GM23338 (cell line): Measurements from ENCODE around the gene AOPEP. TPM values are rescaled to one million over a fixed set of nuclear protein-coding genes. Genes with fewer than 3 reads are reported as not detected.

ENCODE experiments used
- ATAC-seq: fragments of 200-7000 bp; cut with Tn5 transposase; 3 replicates; pipeline ENCODE4 v1.9.1; 2020
- DNase-seq: peaks from one replicate; pipeline ENCODE4 v3.0.0-alpha.2; 2015; ENCODE audit warnings: low spot score
- H2AFZ ChIP-seq: fragments of 200-600 bp; sonication (generic); 2 replicates; pipeline ENCODE4 v1.8.0; 2016; ENCODE audit warnings: antibody characterized with exemption, mild to moderate bottlenecking, moderate library complexity
- H3F3A ChIP-seq: fragments of 200-600 bp; sonication (generic); replicated peaks from 2 replicates; pipeline ENCODE4 v1.8.0; 2017; ENCODE audit warnings: antibody characterized with exemption, mixed run types, low read depth
- H3K27ac ChIP-seq: fragments of 200-600 bp; sonication (generic); 2 replicates; pipeline ENCODE4 v1.6.1; 2016; ENCODE audit warnings: low read depth
- H3K27me3 ChIP-seq: fragments of 200-600 bp; sonication (generic); 2 replicates; pipeline ENCODE4 v1.8.0; 2016; ENCODE audit warnings: mild to moderate bottlenecking, mixed run types, moderate library complexity; ENCODE audit not compliant: insufficient read depth
- H3K36me3 ChIP-seq: fragments of 200-600 bp; sonication (generic); 2 replicates; pipeline ENCODE4 v1.8.0; 2016; ENCODE audit warnings: mild to moderate bottlenecking; ENCODE audit not compliant: insufficient read depth
- H3K4me1 ChIP-seq: fragments of 200-600 bp; sonication (generic); 2 replicates; pipeline ENCODE4 v1.8.0; 2016; ENCODE audit warnings: mild to moderate bottlenecking, moderate library complexity; ENCODE audit not compliant: insufficient read depth
- H3K4me2 ChIP-seq: fragments of 200-600 bp; sonication (generic); 2 replicates; pipeline ENCODE4 v1.7.1; 2017; ENCODE audit warnings: mixed run types
- H3K4me3 ChIP-seq: fragments of 200-600 bp; sonication (generic); 2 replicates; pipeline ENCODE4 v1.6.1; 2016; ENCODE audit warnings: mixed run types
- H3K79me2 ChIP-seq: fragments of 200-600 bp; sonication (generic); replicated peaks from 2 replicates; pipeline ENCODE4 v1.8.0; 2017; ENCODE audit warnings: mild to moderate bottlenecking; ENCODE audit not compliant: insufficient read depth
- H3K9me2 ChIP-seq: fragments of 200-600 bp; sonication (generic); 2 replicates; pipeline ENCODE4 v1.8.0; 2017; ENCODE audit not compliant: insufficient read depth
- H4K20me1 ChIP-seq: fragments of 200-600 bp; sonication (generic); replicated peaks from 2 replicates; pipeline ENCODE4 v1.8.0; 2017; ENCODE audit warnings: mild to moderate bottlenecking; ENCODE audit not compliant: insufficient read depth
- H3K27ac Mint-ChIP-seq: 2 replicates; pipeline ENCODE4 v1.8.0; 2020; ENCODE audit warnings: inconsistent platforms, mild to moderate bottlenecking, moderate library complexity, mixed read lengths
- H3K27me3 Mint-ChIP-seq: 3 replicates; pipeline ENCODE4 v1.8.0; 2022; ENCODE audit warnings: low read depth, mild to moderate bottlenecking, moderate library complexity, mixed read lengths, inconsistent platforms; ENCODE audit not compliant: insufficient read depth, poor library complexity
- H3K36me3 Mint-ChIP-seq: 3 replicates; pipeline ENCODE4 v1.8.0; 2021; ENCODE audit warnings: low read depth, mild to moderate bottlenecking, inconsistent platforms, moderate library complexity, mixed read lengths
- H3K4me1 Mint-ChIP-seq: 3 replicates; pipeline ENCODE4 v1.8.0; 2020; ENCODE audit warnings: mild to moderate bottlenecking, inconsistent platforms, mixed read lengths
- H3K4me3 Mint-ChIP-seq: 3 replicates; pipeline ENCODE4 v1.8.0; 2021; ENCODE audit warnings: moderate library complexity, mild to moderate bottlenecking, inconsistent platforms, mixed read lengths
- H3K9me3 Mint-ChIP-seq: 3 replicates; pipeline ENCODE4 v1.8.0; 2020; ENCODE audit warnings: moderate library complexity, mild to moderate bottlenecking, inconsistent platforms, mixed read lengths
- CREB1 ChIP-seq: fragments of 250-450 bp; sonication (Bioruptor Pico); IDR thresholded peaks from 2 replicates; pipeline ENCODE4 v1.5.0; 2020; ENCODE audit warnings: low read depth, mild to moderate bottlenecking, moderate library complexity
- EZH2 ChIP-seq: fragments of 200-600 bp; sonication (generic); IDR thresholded peaks from one replicate; pipeline ENCODE4 v1.8.0; 2017; ENCODE audit warnings: antibody characterized with exemption, mild to moderate bottlenecking, low read depth; ENCODE audit not compliant: unreplicated experiment
- EZH2phosphoT487 ChIP-seq: fragments of 200-600 bp; sonication (generic); IDR thresholded peaks from one replicate; pipeline ENCODE4 v1.8.1; 2018; ENCODE audit warnings: antibody characterized with exemption; ENCODE audit not compliant: unreplicated experiment
- JUNB ChIP-seq: IDR thresholded peaks from one replicate; pipeline ENCODE4 v1.6.1; 2016; ENCODE audit warnings: antibody characterized with exemption; ENCODE audit not compliant: unreplicated experiment
- NANOG ChIP-seq: IDR thresholded peaks from 2 replicates; pipeline ENCODE4 v1.6.1; 2016; ENCODE audit warnings: antibody characterized with exemption, borderline replicate concordance
- STAT1 ChIP-seq: IDR thresholded peaks from one replicate; pipeline ENCODE4 v1.6.1; 2016; ENCODE audit warnings: antibody characterized with exemption; ENCODE audit not compliant: unreplicated experiment
- ZNF114 ChIP-seq: fragments of 250-450 bp; sonication (Bioruptor Pico); IDR thresholded peaks from 2 replicates; pipeline ENCODE4 v1.5.0; 2020; ENCODE audit warnings: mild to moderate bottlenecking, moderate library complexity
- ZNF331 ChIP-seq: fragments of 250-450 bp; sonication (Bioruptor Pico); IDR thresholded peaks from 2 replicates; pipeline ENCODE4 v1.5.0; 2020; ENCODE audit warnings: low read depth, mild to moderate bottlenecking, moderate library complexity
- polyA plus RNA-seq: library from polyadenylated mRNA; unstranded; fragments of >200 nt; fragmentation: Nextera tagmentation; extraction: Ambion mirVana; gene quantifications from 2 replicates; pipeline ENCODE4 v1.2.1, GENCODE V29; 2016
- total RNA-seq: library from RNA; depleted of rRNA; stranded (reverse); fragments of >200 nt; shearing (Covaris generic); gene quantifications from 2 replicates; pipeline ENCODE4 v1.2.3, GENCODE V29; 2014
- TF ChIP-seq, protein P1 (sequence below): IDR thresholded peaks from one replicate; pipeline ENCODE4 v1.6.1; 2018; ENCODE audit warnings: antibody characterized with exemption; ENCODE audit not compliant: unreplicated experiment
- TF ChIP-seq, protein P2 (sequence below): IDR thresholded peaks from 2 replicates; pipeline ENCODE4 v1.6.1; 2016; ENCODE audit warnings: antibody characterized with exemption

Gene AOPEP
- total and polyA plus RNA-seq, 2 experiments from 2014 or later = 7.0 to 16.5 TPM

DNA sequence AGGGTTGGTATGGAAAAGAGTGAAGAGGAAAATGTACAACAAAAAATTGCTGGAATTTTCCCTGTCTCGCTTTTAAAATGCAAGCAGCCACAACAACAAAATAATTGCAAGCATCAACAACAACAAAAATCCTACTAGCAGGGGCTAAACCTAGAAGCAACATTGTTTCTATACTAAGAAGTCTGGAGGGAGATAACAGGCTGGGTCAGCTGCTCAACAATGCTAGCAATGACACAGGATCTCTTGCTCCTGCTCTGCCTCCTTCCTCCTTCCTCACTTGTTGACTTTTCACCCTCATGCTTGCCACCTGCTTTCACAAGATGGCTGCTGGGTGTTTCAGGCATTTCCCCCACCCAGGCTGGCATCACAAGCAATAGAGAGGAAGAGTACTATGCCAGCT is 7.6 kb upstream of the AOPEP start (continued):
- TF ChIP-seq, protein P1, sequence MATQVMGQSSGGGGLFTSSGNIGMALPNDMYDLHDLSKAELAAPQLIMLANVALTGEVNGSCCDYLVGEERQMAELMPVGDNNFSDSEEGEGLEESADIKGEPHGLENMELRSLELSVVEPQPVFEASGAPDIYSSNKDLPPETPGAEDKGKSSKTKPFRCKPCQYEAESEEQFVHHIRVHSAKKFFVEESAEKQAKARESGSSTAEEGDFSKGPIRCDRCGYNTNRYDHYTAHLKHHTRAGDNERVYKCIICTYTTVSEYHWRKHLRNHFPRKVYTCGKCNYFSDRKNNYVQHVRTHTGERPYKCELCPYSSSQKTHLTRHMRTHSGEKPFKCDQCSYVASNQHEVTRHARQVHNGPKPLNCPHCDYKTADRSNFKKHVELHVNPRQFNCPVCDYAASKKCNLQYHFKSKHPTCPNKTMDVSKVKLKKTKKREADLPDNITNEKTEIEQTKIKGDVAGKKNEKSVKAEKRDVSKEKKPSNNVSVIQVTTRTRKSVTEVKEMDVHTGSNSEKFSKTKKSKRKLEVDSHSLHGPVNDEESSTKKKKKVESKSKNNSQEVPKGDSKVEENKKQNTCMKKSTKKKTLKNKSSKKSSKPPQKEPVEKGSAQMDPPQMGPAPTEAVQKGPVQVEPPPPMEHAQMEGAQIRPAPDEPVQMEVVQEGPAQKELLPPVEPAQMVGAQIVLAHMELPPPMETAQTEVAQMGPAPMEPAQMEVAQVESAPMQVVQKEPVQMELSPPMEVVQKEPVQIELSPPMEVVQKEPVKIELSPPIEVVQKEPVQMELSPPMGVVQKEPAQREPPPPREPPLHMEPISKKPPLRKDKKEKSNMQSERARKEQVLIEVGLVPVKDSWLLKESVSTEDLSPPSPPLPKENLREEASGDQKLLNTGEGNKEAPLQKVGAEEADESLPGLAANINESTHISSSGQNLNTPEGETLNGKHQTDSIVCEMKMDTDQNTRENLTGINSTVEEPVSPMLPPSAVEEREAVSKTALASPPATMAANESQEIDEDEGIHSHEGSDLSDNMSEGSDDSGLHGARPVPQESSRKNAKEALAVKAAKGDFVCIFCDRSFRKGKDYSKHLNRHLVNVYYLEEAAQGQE = no peak
- TF ChIP-seq CREB1 (CRISPR knock-in tag) = no peak
- no peak for TF ChIP-seq EZH2
- no peak for TF ChIP-seq EZH2phosphoT487
- no peak for TF ChIP-seq ZNF331 (CRISPR knock-in tag)
- TF ChIP-seq NANOG = no peak
- no peak for TF ChIP-seq ZNF114 (CRISPR knock-in tag)

DNA sequence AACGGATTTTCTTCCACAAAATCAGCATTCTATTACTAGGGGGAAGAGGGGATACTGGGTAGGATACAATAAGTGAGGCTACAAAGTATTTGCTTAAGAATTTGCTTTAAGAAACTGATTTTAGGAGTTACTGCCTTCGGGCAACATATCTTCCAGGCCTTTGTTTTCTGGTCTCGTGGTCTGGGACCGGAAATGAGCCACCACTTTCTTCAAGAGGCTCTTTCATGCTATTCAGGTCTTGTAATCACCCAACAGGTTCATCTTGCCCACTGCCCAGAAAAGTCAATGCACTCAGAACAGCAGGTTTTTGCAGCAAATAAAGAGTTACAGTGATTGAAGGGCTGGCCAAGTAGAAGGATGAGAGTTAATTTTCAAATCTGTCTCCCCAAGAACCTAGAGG is 6.6 kb upstream of the AOPEP start:
- DNase-seq (no peak), ATAC-seq (no peak)
- no peak overlapping the region for H3K4me3 Mint-ChIP-seq
- Histone ChIP-seq H3K9me2 (peaks cover 5% of the 10 kb centered on the region; the same call in 1 of the 2 replicates), H3K4me3 (no peak overlapping the region), H3K4me1 (no peaks in the 10 kb centered on the region), H3K79me2 (no peaks in the 10 kb centered on the region), H3K27me3 (no peaks in the 10 kb centered on the region), H4K20me1 (no peaks in the 10 kb centered on the region), H2AFZ (peak overlapping the region; percentile 69; the same call in 1 of the 2 replicates), H3K4me2 (no peak overlapping the region), H3K27ac (no peak overlapping the region), H3F3A (no peaks in the 10 kb centered on the region), H3K36me3 (no peaks in the 10 kb centered on the region)
- H3K4me1 Mint-ChIP-seq = peaks cover 3% of the 10 kb centered on the region; the same call in 1 of the 3 replicates
- peaks cover 3% of the 10 kb centered on the region; the same call in 1 of the 3 replicates for H3K9me3 Mint-ChIP-seq
- peaks cover 4% of the 10 kb centered on the region for H3K27me3 Mint-ChIP-seq
- H3K27ac Mint-ChIP-seq = no peak overlapping the region
- TF ChIP-seq STAT1 = no peak
- H3K36me3 Mint-ChIP-seq = no peaks in the 10 kb centered on the region

DNA sequence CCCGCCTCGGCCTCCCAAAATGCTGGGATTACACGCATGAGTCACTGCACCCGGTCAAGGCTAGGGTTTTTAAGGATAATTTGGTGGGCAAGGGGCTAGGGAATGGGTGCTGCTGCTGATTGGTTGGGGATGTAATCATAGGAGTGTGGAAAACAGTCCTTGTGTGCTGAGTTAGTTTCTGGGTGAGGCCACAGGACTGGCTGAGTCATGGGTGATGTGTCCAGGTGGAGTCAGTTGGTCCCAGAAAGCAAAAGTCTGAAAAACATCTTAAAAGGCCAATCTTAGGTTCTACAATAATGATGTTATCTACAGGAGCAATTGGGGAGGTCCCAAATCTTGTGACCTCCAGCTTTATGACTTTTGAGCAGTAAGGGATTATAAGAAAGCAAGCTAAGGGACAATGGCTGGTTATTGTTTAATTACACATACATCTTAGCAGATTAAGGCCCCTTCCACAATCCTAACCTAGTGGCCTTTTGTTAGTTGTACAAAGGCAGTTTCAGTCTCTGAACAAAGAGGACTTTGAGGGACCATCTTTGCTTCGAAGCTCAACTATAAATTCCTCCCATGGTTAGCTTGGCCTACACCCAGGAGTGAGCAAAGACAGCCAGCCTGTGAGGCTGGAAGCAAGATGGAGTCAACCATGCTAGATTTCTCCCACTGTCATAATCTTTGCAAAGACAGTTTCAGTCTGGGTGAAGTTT is 5.5 kb upstream of the AOPEP start:
- DNase-seq = no peak
- Mint-ChIP-seq H3K36me3 (no peaks in the 10 kb centered on the region), H3K27ac (no peak overlapping the region), H3K27me3 (peaks cover 4% of the 10 kb centered on the region), H3K4me1 (peaks cover 3% of the 10 kb centered on the region; the same call in 1 of the 3 replicates), H3K4me3 (no peak overlapping the region), H3K9me3 (peaks cover 3% of the 10 kb centered on the region; the same call in 1 of the 3 replicates)
- peaks cover 5% of the 10 kb centered on the region; the same call in 1 of the 2 replicates for H3K9me2 ChIP-seq
- ATAC-seq = no peak
- no peak overlapping the region for H3K4me2 ChIP-seq
- no peak overlapping the region for H3K27ac ChIP-seq
- no peaks in the 10 kb centered on the region for H3K27me3 ChIP-seq
- H3K4me3 ChIP-seq = no peak overlapping the region
- no peaks in the 10 kb centered on the region for H3K4me1 ChIP-seq
- no peaks in the 10 kb centered on the region for H3K79me2 ChIP-seq
- no peak overlapping the region for H2AFZ ChIP-seq
- H4K20me1 ChIP-seq = no peaks in the 10 kb centered on the region
- H3K36me3 ChIP-seq = no peaks in the 10 kb centered on the region
- no peaks in the 10 kb centered on the region for H3F3A ChIP-seq
- TF ChIP-seq JUNB (no peak), EZH2 (no peak)
- TF ChIP-seq, protein P2, sequence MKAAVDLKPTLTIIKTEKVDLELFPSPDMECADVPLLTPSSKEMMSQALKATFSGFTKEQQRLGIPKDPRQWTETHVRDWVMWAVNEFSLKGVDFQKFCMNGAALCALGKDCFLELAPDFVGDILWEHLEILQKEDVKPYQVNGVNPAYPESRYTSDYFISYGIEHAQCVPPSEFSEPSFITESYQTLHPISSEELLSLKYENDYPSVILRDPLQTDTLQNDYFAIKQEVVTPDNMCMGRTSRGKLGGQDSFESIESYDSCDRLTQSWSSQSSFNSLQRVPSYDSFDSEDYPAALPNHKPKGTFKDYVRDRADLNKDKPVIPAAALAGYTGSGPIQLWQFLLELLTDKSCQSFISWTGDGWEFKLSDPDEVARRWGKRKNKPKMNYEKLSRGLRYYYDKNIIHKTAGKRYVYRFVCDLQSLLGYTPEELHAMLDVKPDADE = no peak
